Uterus (tissue), 2 donors: ENCODE measurements around the gene PSME3IP1.

Experiments used
- POLR2A ChIP-seq, 2 donors: fragments of 450-650 bp; IDR thresholded peaks; one replicate each; pipeline ENCODE4 v1.6.1; 2016; ENCODE audit warnings: antibody characterized with exemption in 2 of 2, mild to moderate bottlenecking in 1 of 2, moderate library complexity in 1 of 2
- TF ChIP-seq, protein P1 (sequence below), 4 experiments: fragments of 200-600 bp in 2 of 4; fragments of 450-650 bp in 2 of 4; sonication (generic) in 2 of 4; IDR thresholded peaks; one replicate each; pipeline ENCODE4 v1.5.1; 2016 to 2019; ENCODE audit warnings: antibody characterized with exemption in 4 of 4, mild to moderate bottlenecking in 2 of 4, moderate library complexity in 1 of 4

DNA sequence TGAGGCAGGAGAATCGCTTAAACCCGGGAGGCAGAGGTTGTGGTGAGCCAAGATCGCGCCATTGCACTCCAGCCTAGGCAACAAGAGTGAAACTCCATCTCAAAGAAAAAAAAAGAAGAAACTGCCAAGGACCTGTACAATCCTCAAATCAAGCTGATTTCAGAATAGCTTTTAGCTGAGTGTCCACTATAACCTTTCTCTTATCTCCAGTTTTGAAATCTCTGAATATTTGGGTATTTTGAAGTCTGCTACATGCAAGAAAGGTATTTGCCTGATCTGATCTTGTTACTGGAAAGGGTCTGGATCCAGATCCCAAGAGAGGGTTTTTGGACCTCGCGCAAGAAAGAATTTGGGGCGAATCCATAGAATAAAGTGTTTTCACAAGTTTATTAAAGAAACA is 40.1 kb upstream of the PSME3IP1 start:
- TF ChIP-seq, protein P1, sequence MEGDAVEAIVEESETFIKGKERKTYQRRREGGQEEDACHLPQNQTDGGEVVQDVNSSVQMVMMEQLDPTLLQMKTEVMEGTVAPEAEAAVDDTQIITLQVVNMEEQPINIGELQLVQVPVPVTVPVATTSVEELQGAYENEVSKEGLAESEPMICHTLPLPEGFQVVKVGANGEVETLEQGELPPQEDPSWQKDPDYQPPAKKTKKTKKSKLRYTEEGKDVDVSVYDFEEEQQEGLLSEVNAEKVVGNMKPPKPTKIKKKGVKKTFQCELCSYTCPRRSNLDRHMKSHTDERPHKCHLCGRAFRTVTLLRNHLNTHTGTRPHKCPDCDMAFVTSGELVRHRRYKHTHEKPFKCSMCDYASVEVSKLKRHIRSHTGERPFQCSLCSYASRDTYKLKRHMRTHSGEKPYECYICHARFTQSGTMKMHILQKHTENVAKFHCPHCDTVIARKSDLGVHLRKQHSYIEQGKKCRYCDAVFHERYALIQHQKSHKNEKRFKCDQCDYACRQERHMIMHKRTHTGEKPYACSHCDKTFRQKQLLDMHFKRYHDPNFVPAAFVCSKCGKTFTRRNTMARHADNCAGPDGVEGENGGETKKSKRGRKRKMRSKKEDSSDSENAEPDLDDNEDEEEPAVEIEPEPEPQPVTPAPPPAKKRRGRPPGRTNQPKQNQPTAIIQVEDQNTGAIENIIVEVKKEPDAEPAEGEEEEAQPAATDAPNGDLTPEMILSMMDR (IDR thresholded peaks at IDR 0.05) = no peak
- TF ChIP-seq POLR2A (IDR thresholded peaks at IDR 0.05) = no peak
